GM19023 (cell line): ENCODE data around the gene C16orf92.
"Not testable (repeated sequence)": the region's sequence is repeated elsewhere in the genome, so short reads cannot be mapped to it uniquely, and the experiment has no call there.

Source experiments
- ATAC-seq: cut with Tn5 transposase; IDR thresholded peaks from one replicate; pipeline ENCODE4 v1.9.1; 2021; ENCODE audit warnings: mild to moderate bottlenecking, moderate library complexity; ENCODE audit not compliant: unreplicated experiment

The C16orf92 gene

GRCh38 chr16:30003670-30004423 is 19.2 kb upstream of the C16orf92 start:
- no peak for ATAC-seq

GRCh38 chr16:30004424-30004776 is 18.6 kb upstream of the C16orf92 start:
- no peak for ATAC-seq

GRCh38 chr16:30004811-30005242 is 18.2 kb upstream of the C16orf92 start:
- no peak for ATAC-seq

GRCh38 chr16:30005341-30006094 is 17.5 kb upstream of the C16orf92 start:
- no peak for ATAC-seq

- ATAC-seq, result no peak
Measured at GRCh38 chr16:30006095-30006473, 16.9 kb upstream of the C16orf92 start.

- ATAC-seq, result no peak
Measured at GRCh38 chr16:30006659-30007377, 16.2 kb upstream of the C16orf92 start.

- ATAC-seq, result no peak
Measured at GRCh38 chr16:30007378-30007895, 15.6 kb upstream of the C16orf92 start.

GRCh38 chr16:30009085-30009862 is 13.7 kb upstream of the C16orf92 start:
- no peak for ATAC-seq

GRCh38 chr16:30009990-30010843 is 12.8 kb upstream of the C16orf92 start:
- ATAC-seq, result no peak

GRCh38 chr16:30010844-30011713 is 11.9 kb upstream of the C16orf92 start, which contains the start of gene DOC2A:
Gene DOC2A (minus strand): TSS chr16:30011027. CDS start chr16:30010222, 805 bp downstream.
- no peak for ATAC-seq

GRCh38 chr16:30011714-30012504 is 11.1 kb upstream of the C16orf92 start:
- ATAC-seq, result no peak

- ATAC-seq, result not testable (repeated sequence)
Measured at GRCh38 chr16:30012598-30012997, 10.4 kb upstream of the C16orf92 start.

- ATAC-seq, result not testable (repeated sequence)
Measured at GRCh38 chr16:30015450-30015849, 7.5 kb upstream of the C16orf92 start.

- no peak for ATAC-seq
Measured at GRCh38 chr16:30016555-30017276, 6.3 kb upstream of the C16orf92 start.

GRCh38 chr16:30017277-30017656 is 5.7 kb upstream of the C16orf92 start:
- no peak for ATAC-seq

- ATAC-seq, result not testable (repeated sequence)
Measured at GRCh38 chr16:30017937-30018336, 5.1 kb upstream of the C16orf92 start.

GRCh38 chr16:30018731-30019158 is 4.3 kb upstream of the C16orf92 start:
- ATAC-seq, result no peak
